B cell (primary cell): ENCODE measurements around the gene CPSF6.

Experiments
- CTCF ChIP-seq: fragments of 200-600 bp; IDR thresholded peaks from one replicate; pipeline ENCODE4 v1.8.0; 2022; ENCODE audit warnings: antibody characterized with exemption, mild to moderate bottlenecking
- EZH2 ChIP-seq: IDR thresholded peaks from 2 replicates; pipeline ENCODE4 v1.6.1; 2012; ENCODE audit warnings: borderline replicate concordance, low read depth, mild to moderate bottlenecking, moderate library complexity, low read length; ENCODE audit not compliant: insufficient read depth, poor library complexity, severe bottlenecking

- no peak for TF ChIP-seq CTCF
- no peak for TF ChIP-seq EZH2
These were observed 26.8 kb downstream of the CPSF6 start for GRCh38 chr12:69266036-69266635.
